ENCODE measurements around the gene ZNF646.

ZNF646 gene

DNA sequence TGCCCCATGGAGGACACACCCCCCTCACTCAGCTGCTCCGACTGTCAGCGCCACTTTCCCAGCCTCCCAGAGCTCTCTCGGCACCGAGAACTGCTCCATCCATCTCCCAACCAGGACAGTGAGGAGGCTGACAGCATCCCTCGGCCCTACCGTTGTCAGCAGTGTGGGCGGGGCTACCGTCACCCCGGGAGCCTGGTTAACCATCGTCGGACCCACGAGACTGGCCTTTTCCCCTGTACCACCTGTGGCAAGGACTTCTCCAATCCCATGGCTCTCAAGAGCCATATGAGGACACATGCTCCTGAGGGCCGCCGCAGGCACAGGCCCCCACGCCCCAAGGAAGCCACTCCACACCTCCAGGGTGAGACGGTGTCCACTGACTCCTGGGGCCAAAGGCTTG lies 2.1 kb downstream of the ZNF646 start:
- no peak for DNase-seq
- Histone ChIP-seq H3K27me3 (ENCODE audit: insufficient read depth, low read depth, severe bottlenecking) (no peaks in the 10 kb centered on the region), H3K27ac (no peak overlapping the region), H3K9me3 (ENCODE audit: severe bottlenecking) (no peaks in the 10 kb centered on the region), H3K36me3 (peaks cover 62% of the 10 kb centered on the region), H3K4me3 (ENCODE audit: low read depth, low read length) (no peak overlapping the region)
- TF ChIP-seq, protein P1, sequence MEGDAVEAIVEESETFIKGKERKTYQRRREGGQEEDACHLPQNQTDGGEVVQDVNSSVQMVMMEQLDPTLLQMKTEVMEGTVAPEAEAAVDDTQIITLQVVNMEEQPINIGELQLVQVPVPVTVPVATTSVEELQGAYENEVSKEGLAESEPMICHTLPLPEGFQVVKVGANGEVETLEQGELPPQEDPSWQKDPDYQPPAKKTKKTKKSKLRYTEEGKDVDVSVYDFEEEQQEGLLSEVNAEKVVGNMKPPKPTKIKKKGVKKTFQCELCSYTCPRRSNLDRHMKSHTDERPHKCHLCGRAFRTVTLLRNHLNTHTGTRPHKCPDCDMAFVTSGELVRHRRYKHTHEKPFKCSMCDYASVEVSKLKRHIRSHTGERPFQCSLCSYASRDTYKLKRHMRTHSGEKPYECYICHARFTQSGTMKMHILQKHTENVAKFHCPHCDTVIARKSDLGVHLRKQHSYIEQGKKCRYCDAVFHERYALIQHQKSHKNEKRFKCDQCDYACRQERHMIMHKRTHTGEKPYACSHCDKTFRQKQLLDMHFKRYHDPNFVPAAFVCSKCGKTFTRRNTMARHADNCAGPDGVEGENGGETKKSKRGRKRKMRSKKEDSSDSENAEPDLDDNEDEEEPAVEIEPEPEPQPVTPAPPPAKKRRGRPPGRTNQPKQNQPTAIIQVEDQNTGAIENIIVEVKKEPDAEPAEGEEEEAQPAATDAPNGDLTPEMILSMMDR (IDR thresholded peaks at IDR 0.05; ENCODE audit: low read depth, low read length): no peak

DNA sequence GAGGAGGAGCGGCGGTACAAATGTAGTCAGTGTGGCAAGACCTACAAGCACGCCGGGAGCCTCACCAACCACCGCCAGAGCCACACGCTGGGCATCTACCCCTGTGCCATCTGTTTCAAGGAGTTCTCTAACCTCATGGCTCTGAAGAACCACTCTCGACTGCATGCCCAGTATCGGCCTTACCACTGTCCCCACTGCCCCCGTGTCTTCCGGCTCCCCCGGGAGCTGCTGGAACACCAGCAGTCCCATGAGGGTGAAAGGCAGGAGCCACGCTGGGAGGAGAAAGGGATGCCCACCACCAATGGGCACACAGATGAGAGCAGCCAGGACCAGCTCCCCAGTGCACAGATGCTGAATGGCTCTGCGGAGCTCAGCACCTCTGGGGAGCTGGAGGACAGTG lies 2.8 kb downstream of the ZNF646 start:
- Histone ChIP-seq H3K27ac (no peak overlapping the region), H3K9me3 (ENCODE audit: severe bottlenecking) (no peaks in the 10 kb centered on the region), H3K36me3 (peaks cover 63% of the 10 kb centered on the region), H3K27me3 (ENCODE audit: insufficient read depth, low read depth, severe bottlenecking) (no peaks in the 10 kb centered on the region), H3K4me3 (ENCODE audit: low read depth, low read length) (no peak overlapping the region)
- no peak for DNase-seq
- TF ChIP-seq, protein P1 (IDR thresholded peaks at IDR 0.05; ENCODE audit: low read depth, low read length): no peak

DNA sequence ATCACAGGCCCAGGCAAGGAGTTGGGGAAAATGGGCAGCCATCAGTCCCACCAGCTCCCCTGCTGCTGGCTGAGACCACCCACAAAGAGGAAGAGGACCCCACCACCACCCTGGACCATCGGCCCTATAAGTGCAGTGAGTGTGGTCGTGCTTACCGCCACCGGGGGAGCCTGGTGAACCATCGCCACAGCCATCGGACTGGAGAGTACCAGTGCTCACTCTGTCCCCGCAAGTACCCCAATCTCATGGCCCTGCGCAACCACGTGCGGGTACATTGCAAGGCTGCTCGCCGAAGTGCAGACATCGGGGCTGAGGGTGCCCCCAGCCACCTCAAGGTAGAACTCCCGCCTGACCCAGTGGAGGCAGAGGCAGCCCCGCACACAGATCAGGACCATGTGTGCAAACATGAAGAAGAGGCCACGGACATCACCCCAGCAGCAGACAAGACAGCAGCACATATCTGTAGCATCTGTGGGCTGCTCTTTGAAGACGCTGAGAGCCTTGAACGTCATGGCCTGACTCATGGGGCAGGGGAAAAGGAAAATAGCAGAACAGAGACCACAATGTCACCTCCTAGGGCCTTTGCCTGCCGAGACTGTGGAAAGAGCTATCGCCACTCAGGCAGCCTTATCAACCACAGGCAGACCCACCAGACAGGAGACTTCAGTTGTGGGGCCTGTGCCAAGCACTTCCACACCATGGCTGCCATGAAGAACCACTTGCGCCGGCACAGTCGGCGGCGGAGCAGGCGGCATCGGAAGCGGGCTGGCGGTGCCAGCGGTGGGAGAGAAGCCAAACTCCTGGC lies 3.6 kb downstream of the ZNF646 start:
- no peak overlapping the region for H3K4me3 ChIP-seq (ENCODE audit: low read depth, low read length)
- H3K27ac ChIP-seq: no peak overlapping the region
- no peak for DNase-seq
- TF ChIP-seq, protein P1 (IDR thresholded peaks at IDR 0.05; ENCODE audit: low read depth, low read length): peak; percentile 7; the same call in 1 of the 2 replicates
- H3K27me3 ChIP-seq (ENCODE audit: insufficient read depth, low read depth, severe bottlenecking): no peaks in the 10 kb centered on the region
- peaks cover 67% of the 10 kb centered on the region for H3K36me3 ChIP-seq
- H3K9me3 ChIP-seq (ENCODE audit: severe bottlenecking): no peaks in the 10 kb centered on the region

DNA sequence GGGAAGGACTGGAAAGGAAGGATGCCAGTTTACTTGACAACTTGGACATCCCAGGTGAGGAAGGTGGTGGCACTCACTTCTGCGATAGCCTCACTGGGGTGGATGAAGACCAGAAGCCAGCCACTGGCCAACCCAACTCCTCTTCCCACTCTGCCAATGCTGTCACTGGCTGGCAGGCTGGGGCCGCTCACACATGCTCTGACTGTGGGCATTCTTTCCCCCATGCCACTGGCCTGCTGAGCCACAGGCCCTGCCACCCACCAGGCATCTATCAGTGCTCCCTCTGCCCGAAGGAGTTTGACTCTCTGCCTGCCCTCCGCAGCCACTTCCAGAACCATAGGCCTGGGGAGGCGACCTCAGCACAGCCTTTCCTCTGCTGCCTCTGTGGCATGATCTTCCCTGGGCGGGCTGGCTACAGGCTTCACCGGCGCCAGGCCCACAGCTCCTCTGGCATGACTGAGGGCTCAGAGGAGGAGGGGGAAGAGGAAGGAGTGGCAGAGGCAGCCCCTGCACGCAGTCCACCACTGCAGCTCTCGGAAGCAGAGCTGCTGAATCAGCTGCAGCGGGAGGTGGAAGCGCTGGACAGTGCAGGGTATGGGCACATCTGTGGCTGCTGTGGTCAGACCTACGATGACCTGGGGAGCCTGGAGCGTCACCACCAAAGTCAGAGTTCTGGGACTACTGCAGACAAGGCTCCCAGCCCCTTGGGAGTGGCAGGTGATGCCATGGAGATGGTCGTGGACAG lies 4.5 kb downstream of the ZNF646 start:
- peaks cover 65% of the 10 kb centered on the region for H3K36me3 ChIP-seq
- TF ChIP-seq, protein P1 (IDR thresholded peaks at IDR 0.05; ENCODE audit: low read depth, low read length): no peak
- no peak for DNase-seq
- H3K9me3 ChIP-seq (ENCODE audit: severe bottlenecking): no peaks in the 10 kb centered on the region
- no peak overlapping the region for H3K27ac ChIP-seq
- no peaks in the 10 kb centered on the region for H3K27me3 ChIP-seq (ENCODE audit: insufficient read depth, low read depth, severe bottlenecking)
- H3K4me3 ChIP-seq (ENCODE audit: low read depth, low read length): no peak overlapping the region

DNA sequence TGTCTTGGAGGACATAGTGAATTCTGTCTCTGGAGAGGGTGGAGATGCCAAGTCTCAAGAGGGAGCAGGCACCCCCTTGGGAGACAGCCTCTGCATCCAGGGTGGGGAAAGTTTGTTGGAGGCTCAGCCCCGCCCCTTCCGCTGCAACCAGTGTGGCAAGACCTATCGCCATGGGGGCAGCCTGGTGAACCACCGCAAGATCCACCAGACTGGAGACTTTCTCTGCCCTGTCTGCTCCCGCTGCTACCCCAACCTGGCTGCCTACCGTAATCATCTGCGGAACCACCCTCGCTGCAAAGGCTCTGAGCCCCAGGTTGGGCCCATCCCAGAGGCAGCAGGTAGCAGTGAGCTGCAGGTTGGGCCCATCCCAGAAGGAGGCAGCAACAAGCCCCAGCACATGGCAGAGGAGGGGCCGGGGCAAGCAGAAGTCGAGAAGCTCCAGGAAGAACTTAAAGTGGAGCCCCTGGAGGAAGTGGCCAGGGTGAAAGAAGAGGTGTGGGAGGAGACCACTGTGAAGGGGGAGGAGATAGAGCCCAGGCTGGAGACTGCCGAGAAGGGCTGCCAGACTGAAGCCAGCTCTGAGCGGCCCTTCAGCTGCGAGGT lies 5.2 kb downstream of the ZNF646 start:
- H3K36me3 ChIP-seq: peaks cover 72% of the 10 kb centered on the region
- no peak for DNase-seq
- H3K4me3 ChIP-seq (ENCODE audit: low read depth, low read length): no peak overlapping the region

More for the DNA sequence above, 5.2 kb downstream of the ZNF646 start:
- no peaks in the 10 kb centered on the region for H3K9me3 ChIP-seq (ENCODE audit: severe bottlenecking)
- no peak overlapping the region for H3K27ac ChIP-seq
- H3K27me3 ChIP-seq (ENCODE audit: insufficient read depth, low read depth, severe bottlenecking): no peaks in the 10 kb centered on the region
- TF ChIP-seq, protein P1 (IDR thresholded peaks at IDR 0.05; ENCODE audit: low read depth, low read length): no peak
